ENCODE results near the gene NCOR1.
"Not testable (repeated sequence)": the region's sequence is repeated elsewhere in the genome, so short reads cannot be mapped to it uniquely, and the experiment has no call there.

Gene NCOR1

DNA sequence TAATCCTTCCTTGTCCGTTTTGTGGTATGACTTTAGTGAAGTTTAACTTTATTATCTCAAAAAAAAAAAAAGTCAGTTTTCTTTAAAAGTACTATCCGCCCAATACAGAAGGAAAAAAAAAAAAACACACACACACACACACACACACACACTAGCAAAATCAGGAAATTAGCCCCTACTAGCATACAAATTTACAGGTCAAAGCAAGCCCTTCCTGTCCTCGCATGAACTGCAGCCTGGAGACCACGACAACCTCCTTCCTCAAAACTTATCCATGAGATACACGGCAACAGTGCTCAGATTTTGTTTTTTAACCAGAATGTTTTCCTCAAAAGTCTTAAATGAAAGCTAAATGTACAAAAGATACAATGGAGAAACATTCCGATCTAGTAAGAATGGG lies 16.2 kb downstream of the NCOR1 start:
- no peak for TF ChIP-seq JUND (IDR thresholded peaks at IDR 0.05; ENCODE audit: low read depth)
- no peak for DNase-seq (ENCODE audit: low read depth in 1 of 2, low spot score in 1 of 2)
- in situ Hi-C loops (cut with HindIII; ENCODE audit: low pct_unique_long_range_greater_than_20kb, low sequenced_read_pairs), result no loop called here

- no peak for TF ChIP-seq JUND (IDR thresholded peaks at IDR 0.05; ENCODE audit: low read depth)
- in situ Hi-C loops (cut with HindIII; ENCODE audit: low pct_unique_long_range_greater_than_20kb, low sequenced_read_pairs), result no loop called here
- DNase-seq (ENCODE audit: low read depth in 1 of 2, low spot score in 1 of 2), result no peak
Observed at GRCh38 chr17:16197276-16197675, 18.1 kb downstream of the NCOR1 start.

DNA sequence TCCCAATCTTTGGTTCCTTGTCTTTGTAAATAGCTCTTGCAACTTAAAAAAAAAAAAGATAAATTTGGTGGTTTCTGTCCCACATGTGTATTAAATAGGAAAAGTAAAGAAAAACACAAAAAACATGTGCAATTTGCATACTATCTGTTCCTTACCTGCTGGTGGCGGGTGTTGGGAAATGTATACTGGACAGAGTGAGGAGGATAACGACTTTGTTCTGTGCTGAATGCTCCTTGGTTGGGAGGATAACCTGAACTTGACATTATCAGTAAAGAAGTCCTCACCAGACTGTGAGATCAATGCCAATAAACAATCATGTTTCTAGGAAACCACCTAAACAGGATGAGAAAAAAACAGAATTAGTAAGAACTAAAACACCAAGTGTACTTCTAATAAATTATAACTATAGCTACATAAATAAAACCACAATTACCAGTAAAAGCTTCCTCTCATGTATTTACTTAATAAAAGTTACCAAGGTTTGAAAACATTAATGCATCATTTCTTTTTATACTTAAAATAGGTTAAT lies 21.0 kb downstream of the NCOR1 start:
- in situ Hi-C loops (cut with HindIII; ENCODE audit: low pct_unique_long_range_greater_than_20kb, low sequenced_read_pairs); DNase-seq (ENCODE audit: low read depth in 1 of 2, low spot score in 1 of 2): not testable (repeated sequence)

DNA sequence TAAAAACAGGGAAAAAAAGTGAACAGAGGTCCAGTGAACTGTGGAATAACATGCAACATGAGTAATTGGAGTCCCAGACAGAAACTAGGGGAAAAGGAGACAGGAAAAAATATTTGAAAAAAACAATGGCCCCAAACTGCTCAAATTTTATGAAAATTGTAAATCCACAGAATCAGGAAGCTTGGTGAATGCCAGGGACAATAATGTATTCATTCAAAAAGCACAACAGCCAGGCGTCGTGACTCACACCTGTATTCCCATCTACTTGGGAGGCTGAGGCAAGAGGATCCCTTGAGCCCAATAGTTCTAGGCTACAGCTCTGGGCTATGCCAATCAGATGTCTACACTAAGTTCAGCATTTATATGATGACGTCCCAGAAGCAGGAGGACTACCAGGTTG lies 23.7 kb downstream of the NCOR1 start:
- no peak for DNase-seq (ENCODE audit: low read depth in 1 of 2, low spot score in 1 of 2)

DNA sequence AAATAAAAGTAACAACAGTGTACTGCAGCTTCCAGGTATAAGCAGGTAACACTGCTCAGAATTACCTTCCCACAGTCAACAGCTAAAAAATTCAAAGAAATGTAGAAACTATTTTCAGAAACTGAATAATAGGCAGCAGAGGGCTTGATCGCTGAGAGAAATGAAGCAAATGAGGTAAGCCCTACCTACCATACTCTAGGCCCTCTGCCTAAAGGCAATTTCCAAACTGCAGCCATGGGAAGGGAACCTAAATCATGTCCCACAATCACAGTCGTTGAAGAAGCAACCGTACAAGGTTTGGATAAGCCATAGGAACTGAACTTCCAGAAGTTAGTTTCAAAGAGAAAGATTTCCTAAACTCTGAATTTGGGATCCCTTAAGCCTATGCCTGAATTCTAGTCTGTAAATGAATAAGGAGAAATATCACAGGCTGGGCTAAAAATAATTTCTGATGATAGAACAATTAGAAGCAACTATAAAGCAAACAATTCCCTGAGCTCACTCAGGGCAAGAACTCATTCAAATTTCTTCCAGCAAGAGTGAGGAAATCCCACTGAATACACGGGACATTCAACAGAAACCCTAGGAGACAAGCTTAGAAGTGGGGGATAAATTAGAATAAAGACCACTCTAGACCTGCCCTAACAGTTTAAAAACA lies 24.5 kb downstream of the NCOR1 start:
- no peak for DNase-seq (ENCODE audit: low read depth in 1 of 2, low spot score in 1 of 2)
- no peak for TF ChIP-seq JUND (IDR thresholded peaks at IDR 0.05; ENCODE audit: low read depth)
- in situ Hi-C loops (cut with HindIII; ENCODE audit: low pct_unique_long_range_greater_than_20kb, low sequenced_read_pairs), result no loop called here

More for the DNA sequence above, 23.7 kb downstream of the NCOR1 start:
- TF ChIP-seq JUND (IDR thresholded peaks at IDR 0.05; ENCODE audit: low read depth), result no peak
- in situ Hi-C loops (cut with HindIII; ENCODE audit: low pct_unique_long_range_greater_than_20kb, low sequenced_read_pairs), result no loop called here

- TF ChIP-seq JUND (IDR thresholded peaks at IDR 0.05; ENCODE audit: low read depth), result no peak
- in situ Hi-C loops (cut with HindIII; ENCODE audit: low pct_unique_long_range_greater_than_20kb, low sequenced_read_pairs), result no loop called here
Observed at GRCh38 chr17:16189791-16190348, 25.5 kb downstream of the NCOR1 start.

GRCh38 chr17:16187642-16188041 lies 27.7 kb downstream of the NCOR1 start:
- no peak for TF ChIP-seq JUND (IDR thresholded peaks at IDR 0.05; ENCODE audit: low read depth)
- no peak for DNase-seq (ENCODE audit: low read depth in 1 of 2, low spot score in 1 of 2)

More at GRCh38 chr17:16189791-16190348, 25.5 kb downstream of the NCOR1 start:
- DNase-seq (ENCODE audit: low read depth in 1 of 2, low spot score in 1 of 2), result no peak

GRCh38 chr17:16181581-16181980 lies 33.8 kb downstream of the NCOR1 start:
- no peak for TF ChIP-seq JUND (IDR thresholded peaks at IDR 0.05; ENCODE audit: low read depth)
- no peak for DNase-seq (ENCODE audit: low read depth in 1 of 2, low spot score in 1 of 2)
- in situ Hi-C loops (cut with HindIII; ENCODE audit: low pct_unique_long_range_greater_than_20kb, low sequenced_read_pairs), result no loop called here

More at GRCh38 chr17:16187642-16188041, 27.7 kb downstream of the NCOR1 start:
- in situ Hi-C loops (cut with HindIII; ENCODE audit: low pct_unique_long_range_greater_than_20kb, low sequenced_read_pairs), result no loop called here

DNA sequence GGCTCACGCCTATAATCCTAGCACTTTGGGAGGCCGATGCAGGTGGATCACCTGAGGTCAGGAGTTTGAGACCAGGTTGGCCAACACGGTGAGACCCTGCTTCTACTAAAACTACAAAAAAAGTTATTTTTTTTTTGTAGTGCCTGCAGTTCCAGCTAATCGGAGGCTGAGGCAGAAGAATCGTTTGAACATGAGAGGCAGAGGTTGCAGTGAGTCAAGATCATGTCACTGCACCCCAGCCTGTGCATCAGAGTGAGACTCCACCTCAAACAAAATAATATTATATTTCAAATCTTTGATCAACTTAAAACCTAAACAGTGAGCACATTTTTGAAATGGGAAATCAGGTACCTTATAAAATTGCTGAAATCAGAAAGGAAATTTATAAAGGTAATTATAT lies 36.5 kb downstream of the NCOR1 start:
- no peak for TF ChIP-seq JUND (IDR thresholded peaks at IDR 0.05; ENCODE audit: low read depth)
- no peak for DNase-seq (ENCODE audit: low read depth in 1 of 2, low spot score in 1 of 2)
- in situ Hi-C loops (cut with HindIII; ENCODE audit: low pct_unique_long_range_greater_than_20kb, low sequenced_read_pairs), result no loop called here

DNA sequence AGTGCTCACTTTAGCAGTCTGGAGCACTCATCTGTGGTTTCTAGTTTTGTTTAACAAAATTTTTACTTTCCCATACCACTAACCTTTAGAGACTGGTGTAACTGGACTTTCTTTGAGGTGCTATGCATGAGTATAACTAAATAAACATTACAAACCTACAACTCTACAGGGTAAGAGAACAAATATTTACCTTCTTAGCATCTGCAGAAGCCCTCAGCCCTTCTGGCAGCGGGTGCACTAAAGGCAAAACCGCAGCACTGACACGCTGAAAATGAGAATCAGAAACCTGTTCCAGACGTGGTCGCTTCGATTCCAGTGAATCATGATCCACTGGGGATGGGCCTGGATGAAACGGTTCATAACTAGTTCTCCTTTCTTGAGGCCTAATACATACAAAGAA lies 43.7 kb downstream of the NCOR1 start:
- peak; percentile 33 to 77 for DNase-seq (ENCODE audit: low read depth in 1 of 2, low spot score in 1 of 2)
- TF ChIP-seq JUND (IDR thresholded peaks at IDR 0.05; ENCODE audit: low read depth), result no peak
- in situ Hi-C loops (cut with HindIII; ENCODE audit: low pct_unique_long_range_greater_than_20kb, low sequenced_read_pairs), result no loop called here

- DNase-seq (ENCODE audit: low read depth in 1 of 2, low spot score in 1 of 2); in situ Hi-C loops (cut with HindIII; ENCODE audit: low pct_unique_long_range_greater_than_20kb, low sequenced_read_pairs): not testable (repeated sequence)
Observed at GRCh38 chr17:16166766-16167165, 48.6 kb downstream of the NCOR1 start.

- DNase-seq (ENCODE audit: low read depth in 1 of 2, low spot score in 1 of 2), result no peak
- in situ Hi-C loops (cut with HindIII; ENCODE audit: low pct_unique_long_range_greater_than_20kb, low sequenced_read_pairs), result no loop called here
- TF ChIP-seq JUND (IDR thresholded peaks at IDR 0.05; ENCODE audit: low read depth), result no peak
Observed at GRCh38 chr17:16158714-16159113, 56.6 kb downstream of the NCOR1 start.

DNA sequence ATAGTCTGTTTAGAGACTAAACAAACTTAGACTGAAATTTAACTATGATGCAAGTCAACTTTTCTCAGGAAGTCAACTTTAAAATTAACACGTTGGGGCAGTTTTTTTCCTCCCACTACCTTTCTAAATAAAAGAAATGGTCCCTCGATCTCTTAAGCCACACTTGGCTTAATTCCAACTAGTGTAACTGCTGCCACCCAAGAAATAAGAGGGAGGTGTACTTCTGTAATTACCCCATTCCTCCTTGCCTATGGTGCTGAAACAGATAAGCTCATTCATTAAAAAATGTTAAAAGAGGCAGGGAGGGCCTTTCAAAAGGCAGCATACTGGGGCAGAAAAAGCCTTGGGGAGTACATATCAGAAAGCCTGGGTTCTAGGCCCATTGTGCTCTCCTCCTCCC lies 59.8 kb downstream of the NCOR1 start:
- in situ Hi-C loops (cut with HindIII; ENCODE audit: low pct_unique_long_range_greater_than_20kb, low sequenced_read_pairs), result no loop called here
- DNase-seq (ENCODE audit: low read depth in 1 of 2, low spot score in 1 of 2), result no peak
- no peak for TF ChIP-seq JUND (IDR thresholded peaks at IDR 0.05; ENCODE audit: low read depth)

DNA sequence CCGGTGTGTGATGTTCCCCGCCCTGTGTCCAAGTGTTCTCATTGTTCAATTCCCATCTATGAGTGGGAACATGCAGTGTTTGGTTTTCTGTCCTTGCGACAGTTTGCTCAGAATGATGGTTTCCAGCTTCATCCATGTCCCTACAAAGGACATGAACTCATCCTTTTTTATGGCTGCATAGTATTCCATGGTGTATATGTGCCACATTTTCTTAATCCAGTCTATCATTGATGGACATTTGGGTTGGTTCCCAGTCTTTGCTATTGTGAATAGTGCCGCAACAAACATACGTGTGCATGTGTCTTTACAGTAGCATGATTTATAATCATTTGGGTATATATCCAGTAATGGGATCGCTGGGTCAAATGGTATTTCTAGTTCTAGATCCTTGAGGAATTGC lies 63.0 kb downstream of the NCOR1 start:
- in situ Hi-C loops (cut with HindIII; ENCODE audit: low pct_unique_long_range_greater_than_20kb, low sequenced_read_pairs); DNase-seq (ENCODE audit: low read depth in 1 of 2, low spot score in 1 of 2): not testable (repeated sequence)
